Type B pancreatic cell (in vitro differentiated cells): ENCODE measurements around the gene GMDS. TPM values are rescaled to one million over a fixed set of nuclear protein-coding genes. Genes with fewer than 3 reads are reported as not detected.
A peak's percentile ranks its signal among the peaks of the same experiment; 100 is the strongest.

Source experiments
- DNase-seq: peaks from one replicate; pipeline ENCODE4 v3.0.0; 2021; ENCODE audit warnings: mixed read lengths; ENCODE audit not compliant: unreplicated experiment; ENCODE audit errors: extremely low spot score
- H3K27ac Mint-ChIP-seq: 2 replicates; pipeline ENCODE4 v1.8.0; 2021; ENCODE audit warnings: mild to moderate bottlenecking, mixed read lengths
- H3K27me3 Mint-ChIP-seq: 2 replicates; pipeline ENCODE4 v1.8.0; 2021; ENCODE audit warnings: mixed read lengths
- H3K36me3 Mint-ChIP-seq: 2 replicates; pipeline ENCODE4 v1.8.0; 2021; ENCODE audit warnings: mixed read lengths
- H3K4me1 Mint-ChIP-seq: one replicate; pipeline ENCODE4 v1.8.0; 2021; ENCODE audit warnings: mixed read lengths; ENCODE audit not compliant: unreplicated experiment
- H3K4me3 Mint-ChIP-seq: 2 replicates; pipeline ENCODE4 v1.8.0; 2021; ENCODE audit warnings: mild to moderate bottlenecking, mixed read lengths
- H3K9me3 Mint-ChIP-seq: 2 replicates; pipeline ENCODE4 v1.8.0; 2021; ENCODE audit warnings: mixed read lengths
- total RNA-seq: library from RNA; stranded (reverse); gene quantifications from 2 replicates; pipeline ENCODE4 v1.2.1, GENCODE V29; 2021; ENCODE audit warnings: low replicate concordance
- TF ChIP-seq, protein P1 (sequence below): fragments of 200-600 bp; sonication (generic); conservative IDR thresholded peaks from 2 replicates; pipeline ENCODE4 v1.5.0; 2021; ENCODE audit warnings: antibody characterized with exemption, mild to moderate bottlenecking

GMDS gene
- total RNA-seq, 1 donor from 2014 or later = 41.3 TPM

DNA sequence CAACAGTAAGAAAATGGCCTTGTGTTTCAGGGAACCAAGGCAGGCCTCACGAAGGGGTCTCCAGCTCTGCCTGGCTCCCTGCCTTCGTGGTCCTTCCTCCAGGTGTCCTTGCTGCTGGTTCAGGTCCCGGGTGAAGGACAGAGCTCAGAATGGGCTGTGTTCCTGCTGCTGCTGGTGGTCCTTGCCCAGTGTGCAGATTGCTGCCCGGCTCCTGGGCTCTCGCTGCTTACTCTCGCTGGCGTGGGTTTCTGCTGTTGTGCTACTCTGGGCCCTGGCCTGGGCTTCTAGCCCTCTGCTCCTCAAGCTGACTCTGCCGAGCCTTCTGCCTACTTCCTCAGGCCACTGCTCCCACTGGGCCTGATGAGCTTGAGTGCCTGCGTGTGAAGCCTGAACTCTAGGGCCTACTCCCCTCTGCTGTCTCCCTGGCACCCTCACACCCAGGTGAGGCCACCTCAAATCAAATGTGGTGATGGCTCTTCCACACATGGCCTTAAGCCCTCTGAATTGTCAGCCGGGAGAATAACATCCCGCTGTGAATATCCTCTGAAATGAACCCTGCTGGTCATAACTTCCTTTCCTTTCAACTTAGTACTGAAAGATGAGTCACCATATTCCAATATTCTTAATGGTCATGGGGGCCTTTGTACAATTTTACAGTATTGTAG, 464.1 kb downstream of the GMDS start:
- peaks cover 3% of the 10 kb centered on the region for H3K36me3 Mint-ChIP-seq
- no peak overlapping the region for H3K4me3 Mint-ChIP-seq
- TF ChIP-seq, protein P1, sequence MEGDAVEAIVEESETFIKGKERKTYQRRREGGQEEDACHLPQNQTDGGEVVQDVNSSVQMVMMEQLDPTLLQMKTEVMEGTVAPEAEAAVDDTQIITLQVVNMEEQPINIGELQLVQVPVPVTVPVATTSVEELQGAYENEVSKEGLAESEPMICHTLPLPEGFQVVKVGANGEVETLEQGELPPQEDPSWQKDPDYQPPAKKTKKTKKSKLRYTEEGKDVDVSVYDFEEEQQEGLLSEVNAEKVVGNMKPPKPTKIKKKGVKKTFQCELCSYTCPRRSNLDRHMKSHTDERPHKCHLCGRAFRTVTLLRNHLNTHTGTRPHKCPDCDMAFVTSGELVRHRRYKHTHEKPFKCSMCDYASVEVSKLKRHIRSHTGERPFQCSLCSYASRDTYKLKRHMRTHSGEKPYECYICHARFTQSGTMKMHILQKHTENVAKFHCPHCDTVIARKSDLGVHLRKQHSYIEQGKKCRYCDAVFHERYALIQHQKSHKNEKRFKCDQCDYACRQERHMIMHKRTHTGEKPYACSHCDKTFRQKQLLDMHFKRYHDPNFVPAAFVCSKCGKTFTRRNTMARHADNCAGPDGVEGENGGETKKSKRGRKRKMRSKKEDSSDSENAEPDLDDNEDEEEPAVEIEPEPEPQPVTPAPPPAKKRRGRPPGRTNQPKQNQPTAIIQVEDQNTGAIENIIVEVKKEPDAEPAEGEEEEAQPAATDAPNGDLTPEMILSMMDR = no peak
- peaks cover 10% of the 10 kb centered on the region for H3K27me3 Mint-ChIP-seq
- no peaks in the 10 kb centered on the region for H3K9me3 Mint-ChIP-seq
- no peak overlapping the region for H3K27ac Mint-ChIP-seq
- H3K4me1 Mint-ChIP-seq = peaks cover 29% of the 10 kb centered on the region
- DNase-seq = no peak

DNA sequence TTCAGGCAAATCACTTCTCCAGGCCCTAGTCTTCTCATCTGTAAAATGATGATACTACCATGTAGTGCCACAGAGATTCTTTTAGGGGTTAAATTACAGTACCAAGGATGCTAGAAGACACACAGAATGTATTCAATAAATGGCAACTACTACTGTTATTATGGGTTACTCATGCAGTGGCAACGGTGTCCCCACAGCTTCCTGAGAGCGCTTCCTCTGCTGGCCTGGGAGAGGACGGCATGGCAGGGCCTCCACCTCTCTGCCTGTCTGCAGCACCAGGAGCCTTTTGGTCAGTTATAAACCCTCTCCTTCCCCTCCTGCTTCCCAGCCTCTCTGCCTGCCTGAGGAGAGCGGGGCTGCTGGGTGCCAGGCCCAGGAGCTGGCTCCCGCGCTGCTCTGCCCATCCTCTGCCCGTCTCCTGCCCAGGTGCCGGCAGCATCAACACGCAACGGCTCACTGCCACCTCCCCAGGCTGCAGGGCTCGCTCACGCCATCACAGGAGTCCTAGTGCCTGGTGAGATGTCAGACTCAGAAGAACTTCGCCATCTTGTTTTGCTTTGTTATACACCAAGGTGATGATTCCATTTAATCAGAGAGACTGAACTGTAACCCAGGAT, 465.0 kb downstream of the GMDS start:
- Mint-ChIP-seq H3K27ac (no peak overlapping the region), H3K4me3 (no peak overlapping the region), H3K36me3 (peaks cover 3% of the 10 kb centered on the region), H3K27me3 (peaks cover 10% of the 10 kb centered on the region), H3K9me3 (no peaks in the 10 kb centered on the region), H3K4me1 (peaks cover 30% of the 10 kb centered on the region)
- no peak for DNase-seq
- TF ChIP-seq, protein P1 = no peak

DNA sequence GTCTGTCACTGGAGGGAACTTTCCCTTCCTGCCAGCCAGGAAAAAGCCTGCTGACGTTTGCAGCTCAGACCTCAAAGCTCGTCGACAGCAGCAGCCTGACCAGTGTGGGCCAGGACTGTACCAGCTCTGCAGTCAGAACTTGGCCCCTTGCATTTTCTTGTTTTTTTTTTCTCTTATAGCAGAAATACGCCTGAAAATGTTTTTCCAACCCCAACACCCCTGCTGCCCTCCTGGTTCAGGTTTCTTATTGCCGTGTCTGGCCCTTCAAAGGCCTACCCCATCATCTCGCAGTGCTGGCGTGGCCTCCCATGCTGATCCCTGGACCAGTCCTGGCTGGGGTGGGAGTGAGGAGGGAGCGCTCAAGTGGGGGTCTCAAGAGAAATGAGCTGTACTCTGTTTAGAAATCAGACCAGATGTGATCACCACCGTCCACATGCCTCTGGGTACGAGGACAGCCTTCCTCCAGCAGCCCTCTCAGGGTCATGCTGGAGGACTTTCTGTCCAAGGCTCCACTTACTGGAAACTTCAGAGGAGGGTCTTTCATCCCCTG, 466.6 kb downstream of the GMDS start:
- Mint-ChIP-seq H3K4me3 (no peak overlapping the region), H3K27ac (peak overlapping the region; percentile 40)
- TF ChIP-seq, protein P1 = no peak

DNA sequence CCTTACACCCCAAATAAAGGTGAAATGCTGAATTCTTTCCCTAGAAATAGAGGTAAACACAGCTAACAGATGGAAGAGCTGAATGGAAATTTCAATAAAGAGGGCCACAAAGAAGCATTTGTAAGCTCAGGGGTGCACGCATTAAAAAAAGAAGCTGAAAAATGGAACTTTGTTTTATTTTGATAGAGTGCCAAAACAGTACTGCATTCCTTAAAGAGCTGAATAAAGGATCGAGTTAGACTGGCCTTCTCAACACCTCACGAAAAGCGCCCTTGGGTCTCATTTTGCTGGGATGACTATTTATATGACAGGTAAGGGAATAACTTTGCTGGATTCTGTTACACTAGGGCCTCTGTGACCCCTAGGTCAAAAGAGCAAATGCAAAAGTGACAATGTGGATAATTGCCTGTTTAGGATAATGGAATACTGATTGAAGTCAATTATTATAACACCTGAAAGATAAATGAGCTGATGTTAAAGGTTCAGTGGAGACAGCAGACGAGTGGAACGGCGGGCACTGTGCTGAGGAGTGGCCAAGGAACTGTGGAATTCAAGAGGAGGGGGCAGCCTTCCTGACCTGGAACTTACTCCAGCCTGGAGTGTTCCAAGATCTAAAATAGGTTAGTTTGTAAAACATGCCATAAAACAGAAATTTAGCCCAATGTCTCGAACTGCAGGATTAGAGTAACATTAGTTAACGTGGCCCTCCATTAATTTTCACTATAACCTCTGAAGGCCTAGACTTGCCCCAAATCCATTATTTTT, 467.3 kb downstream of the GMDS start:
- no peak for DNase-seq
- H3K27me3 Mint-ChIP-seq = peaks cover 13% of the 10 kb centered on the region
- H3K36me3 Mint-ChIP-seq = peaks cover 3% of the 10 kb centered on the region
- TF ChIP-seq, protein P1 = no peak
- no peaks in the 10 kb centered on the region for H3K9me3 Mint-ChIP-seq
- H3K4me3 Mint-ChIP-seq = no peak overlapping the region
- peaks cover 50% of the 10 kb centered on the region for H3K4me1 Mint-ChIP-seq
- peak overlapping the region; percentile 40 for H3K27ac Mint-ChIP-seq

More for the DNA sequence above, 466.6 kb downstream of the GMDS start:
- peaks cover 45% of the 10 kb centered on the region for H3K4me1 Mint-ChIP-seq
- H3K9me3 Mint-ChIP-seq = no peaks in the 10 kb centered on the region
- H3K36me3 Mint-ChIP-seq = peaks cover 3% of the 10 kb centered on the region
- no peak for DNase-seq
- H3K27me3 Mint-ChIP-seq = peaks cover 10% of the 10 kb centered on the region

DNA sequence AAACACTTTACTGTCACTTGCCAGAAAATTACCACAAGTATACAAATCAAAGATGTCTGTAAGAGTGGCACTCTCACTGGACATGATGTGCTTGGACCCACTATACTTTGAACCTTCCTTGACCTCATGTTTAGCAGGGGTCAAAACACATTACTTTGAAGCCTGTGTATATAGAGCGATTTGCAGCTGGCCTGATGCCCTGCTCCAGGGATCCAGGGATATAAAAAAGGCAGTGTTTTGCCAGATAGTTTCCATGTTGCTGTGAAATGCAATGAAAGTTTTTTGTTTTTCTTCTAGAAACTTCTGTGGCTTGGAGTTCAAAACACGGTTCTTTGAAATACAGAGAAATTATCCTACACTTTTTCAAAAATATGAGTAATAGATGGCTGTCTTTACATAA, 470.0 kb downstream of the GMDS start:
- H3K27ac Mint-ChIP-seq = no peak overlapping the region
- no peak for DNase-seq

More for the DNA sequence above, 470.0 kb downstream of the GMDS start:
- peaks cover 60% of the 10 kb centered on the region for H3K4me1 Mint-ChIP-seq
- no peak overlapping the region for H3K4me3 Mint-ChIP-seq
- peaks cover 6% of the 10 kb centered on the region for H3K27me3 Mint-ChIP-seq
- H3K36me3 Mint-ChIP-seq = no peaks in the 10 kb centered on the region
- TF ChIP-seq, protein P1 = no peak
- no peaks in the 10 kb centered on the region for H3K9me3 Mint-ChIP-seq
